ENCODE measurements around the gene UTP3.
"Not testable (repeated sequence)": the region's sequence is repeated elsewhere in the genome, so short reads cannot be mapped to it uniquely, and the experiment has no call there.

UTP3 gene

DNA sequence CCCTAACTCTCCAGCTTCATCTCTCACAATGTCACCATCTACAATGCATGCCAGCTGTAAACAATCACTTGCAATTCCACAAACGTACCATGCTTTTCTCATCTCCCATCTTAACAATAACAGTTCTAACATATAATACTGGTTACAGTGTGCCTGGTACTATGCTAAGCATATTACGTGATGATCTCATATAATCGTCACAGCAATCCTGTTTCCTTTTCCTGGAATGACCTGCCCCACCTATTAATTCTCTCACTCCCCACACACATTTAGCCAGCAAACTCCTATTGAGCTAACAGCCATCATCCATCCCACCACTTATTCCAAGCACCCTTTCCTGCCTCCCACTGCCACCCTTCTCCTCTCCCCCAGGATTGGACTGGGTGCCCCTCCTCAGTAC lies 29.9 kb upstream of the UTP3 start:
- TF ChIP-seq, protein P1, sequence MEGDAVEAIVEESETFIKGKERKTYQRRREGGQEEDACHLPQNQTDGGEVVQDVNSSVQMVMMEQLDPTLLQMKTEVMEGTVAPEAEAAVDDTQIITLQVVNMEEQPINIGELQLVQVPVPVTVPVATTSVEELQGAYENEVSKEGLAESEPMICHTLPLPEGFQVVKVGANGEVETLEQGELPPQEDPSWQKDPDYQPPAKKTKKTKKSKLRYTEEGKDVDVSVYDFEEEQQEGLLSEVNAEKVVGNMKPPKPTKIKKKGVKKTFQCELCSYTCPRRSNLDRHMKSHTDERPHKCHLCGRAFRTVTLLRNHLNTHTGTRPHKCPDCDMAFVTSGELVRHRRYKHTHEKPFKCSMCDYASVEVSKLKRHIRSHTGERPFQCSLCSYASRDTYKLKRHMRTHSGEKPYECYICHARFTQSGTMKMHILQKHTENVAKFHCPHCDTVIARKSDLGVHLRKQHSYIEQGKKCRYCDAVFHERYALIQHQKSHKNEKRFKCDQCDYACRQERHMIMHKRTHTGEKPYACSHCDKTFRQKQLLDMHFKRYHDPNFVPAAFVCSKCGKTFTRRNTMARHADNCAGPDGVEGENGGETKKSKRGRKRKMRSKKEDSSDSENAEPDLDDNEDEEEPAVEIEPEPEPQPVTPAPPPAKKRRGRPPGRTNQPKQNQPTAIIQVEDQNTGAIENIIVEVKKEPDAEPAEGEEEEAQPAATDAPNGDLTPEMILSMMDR (IDR thresholded peaks at IDR 0.05; ENCODE audit: borderline replicate concordance, control extremely low read depth, extremely low read depth, insufficient read depth, missing control alignments) = no peak
- in situ Hi-C loops (cut with MboI; ENCODE audit: low sequenced_read_pairs, unreplicated experiment) = loop anchor here (25.0 kb wide), 1 partner anchor 354 kb away; no protein-coding TSS in a partner anchor
- no peak for DNase-seq (ENCODE audit: low spot score)

DNA sequence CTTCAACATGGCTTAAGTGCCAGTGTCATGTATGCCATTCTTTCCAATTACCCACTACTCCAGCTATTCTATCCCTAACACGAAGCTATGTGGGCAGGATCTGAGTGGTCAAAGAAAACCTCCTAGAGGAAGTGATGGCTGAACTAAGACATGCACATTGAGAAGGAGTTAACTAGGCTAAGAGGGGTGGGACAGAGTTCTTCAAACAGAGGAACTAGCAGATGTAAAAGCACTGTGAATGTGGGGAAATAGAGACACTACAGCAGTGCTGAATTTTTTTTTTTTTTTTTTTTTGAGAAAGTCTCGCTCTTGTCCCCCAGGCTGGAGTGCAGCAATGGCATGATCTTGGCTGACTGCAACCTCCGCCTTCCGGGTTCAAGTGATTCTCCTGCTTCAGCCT lies 28.2 kb upstream of the UTP3 start:
- TF ChIP-seq, protein P1 (IDR thresholded peaks at IDR 0.05; ENCODE audit: borderline replicate concordance, control extremely low read depth, extremely low read depth, insufficient read depth, missing control alignments) = no peak
- in situ Hi-C loops (cut with MboI; ENCODE audit: low sequenced_read_pairs, unreplicated experiment) = loop anchor here (25.0 kb wide), 1 partner anchor 352 kb away; no protein-coding TSS in a partner anchor
- DNase-seq (ENCODE audit: low spot score) = no peak

DNA sequence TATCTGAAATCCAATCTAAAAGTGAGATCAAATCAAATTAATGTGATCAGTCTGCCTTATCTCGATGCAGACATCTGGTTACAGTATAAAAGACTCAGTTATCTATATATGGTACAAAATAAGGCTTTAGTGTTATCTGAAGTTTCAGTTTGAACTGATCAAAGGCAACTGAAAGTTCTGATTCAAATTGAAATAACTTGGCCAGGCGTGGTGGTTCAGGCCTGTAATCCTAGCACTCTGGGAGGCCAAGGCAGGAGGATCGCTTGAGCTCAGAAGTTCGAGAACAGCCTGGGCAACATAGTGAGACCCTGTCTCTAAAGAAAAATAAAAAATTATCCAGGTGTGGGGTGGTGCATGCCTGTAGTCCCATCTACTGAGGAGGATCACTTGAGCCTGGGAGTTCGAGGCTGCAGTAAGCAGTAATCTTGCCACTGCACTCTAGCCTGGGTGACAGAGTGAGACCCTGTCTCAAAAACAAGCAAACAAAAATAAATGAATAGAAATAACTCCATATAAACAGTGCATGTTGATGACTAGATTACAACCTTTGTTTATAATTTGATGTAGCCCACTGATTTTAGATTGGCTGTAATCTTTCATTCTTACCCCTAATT lies 26.9 kb upstream of the UTP3 start:
- in situ Hi-C loops (cut with MboI; ENCODE audit: low sequenced_read_pairs, unreplicated experiment) = loop anchor here (25.0 kb wide), 1 partner anchor 351 kb away; no protein-coding TSS in a partner anchor
- not testable (repeated sequence) for DNase-seq (ENCODE audit: low spot score)

DNA sequence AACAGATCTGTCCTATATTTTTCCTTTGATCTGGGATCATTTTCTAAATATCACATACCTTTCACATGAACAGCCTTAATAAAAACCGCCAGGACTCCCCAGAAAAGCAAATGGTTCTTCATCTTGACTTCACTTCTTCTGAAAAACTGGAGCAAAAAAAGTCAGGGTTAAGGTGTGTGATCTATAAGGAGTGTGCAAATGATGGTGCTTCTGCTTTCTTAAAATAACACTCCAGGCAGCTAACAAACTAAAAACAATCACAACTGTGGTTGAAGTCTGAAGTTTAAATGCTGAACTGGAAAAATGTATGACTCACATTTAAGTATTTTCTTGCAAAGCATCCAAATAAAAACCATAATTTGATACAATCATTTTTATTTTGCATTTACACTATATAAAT lies 22.0 kb upstream of the UTP3 start, which contains the start of gene JCHAIN:
JCHAIN (minus strand) TSS at position 140 of the 400 bp plus-strand sequence; CDS start at position 122, 18 bp downstream.
- TF ChIP-seq, protein P1 (IDR thresholded peaks at IDR 0.05; ENCODE audit: borderline replicate concordance, control extremely low read depth, extremely low read depth, insufficient read depth, missing control alignments) = no peak
- in situ Hi-C loops (cut with MboI; ENCODE audit: low sequenced_read_pairs, unreplicated experiment) = loop anchor here (25.0 kb wide), 1 partner anchor 346 kb away; no protein-coding TSS in a partner anchor
- no peak for DNase-seq (ENCODE audit: low spot score)

DNA sequence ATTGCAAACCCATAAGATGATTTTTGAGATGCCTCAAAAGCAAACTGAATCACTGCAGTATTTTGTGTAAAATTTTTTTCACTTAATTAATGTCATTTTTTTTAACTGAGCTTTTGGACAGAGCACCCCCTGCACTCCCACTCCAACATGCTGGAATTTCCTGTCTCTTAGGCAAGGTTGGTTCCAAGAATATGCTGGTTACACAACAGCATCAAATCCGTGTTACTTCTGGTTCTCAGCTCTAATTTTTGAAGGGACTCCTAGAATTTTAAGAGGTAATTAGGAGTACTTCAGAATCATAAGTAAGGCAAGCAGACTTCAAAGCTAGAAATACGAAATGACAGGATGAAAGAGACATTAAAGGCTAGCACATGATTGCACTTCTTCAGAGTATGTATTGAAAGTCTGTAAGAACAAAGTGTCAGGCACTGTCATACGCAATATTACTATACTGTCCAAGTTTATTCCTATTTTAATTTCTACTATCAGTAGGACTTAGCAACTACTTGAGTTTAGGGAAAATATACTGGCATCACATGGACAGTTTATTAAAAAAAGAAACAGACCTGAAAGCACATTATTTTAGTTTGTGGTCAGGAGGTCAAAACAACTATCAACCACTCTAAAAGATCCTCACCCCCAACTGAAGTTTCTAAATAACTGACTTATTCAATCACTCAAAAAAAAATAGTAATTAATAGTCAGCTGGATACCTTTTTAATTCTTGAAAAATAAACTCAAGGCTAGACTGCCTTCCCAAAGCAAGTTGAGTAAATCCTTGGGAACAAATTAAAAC lies 20.4 kb upstream of the UTP3 start:
- DNase-seq (ENCODE audit: low spot score) = no peak
- TF ChIP-seq, protein P1 (IDR thresholded peaks at IDR 0.05; ENCODE audit: borderline replicate concordance, control extremely low read depth, extremely low read depth, insufficient read depth, missing control alignments) = no peak
- in situ Hi-C loops (cut with MboI; ENCODE audit: low sequenced_read_pairs, unreplicated experiment) = loop anchor here (25.0 kb wide), 1 partner anchor 344 kb away; no protein-coding TSS in a partner anchor

DNA sequence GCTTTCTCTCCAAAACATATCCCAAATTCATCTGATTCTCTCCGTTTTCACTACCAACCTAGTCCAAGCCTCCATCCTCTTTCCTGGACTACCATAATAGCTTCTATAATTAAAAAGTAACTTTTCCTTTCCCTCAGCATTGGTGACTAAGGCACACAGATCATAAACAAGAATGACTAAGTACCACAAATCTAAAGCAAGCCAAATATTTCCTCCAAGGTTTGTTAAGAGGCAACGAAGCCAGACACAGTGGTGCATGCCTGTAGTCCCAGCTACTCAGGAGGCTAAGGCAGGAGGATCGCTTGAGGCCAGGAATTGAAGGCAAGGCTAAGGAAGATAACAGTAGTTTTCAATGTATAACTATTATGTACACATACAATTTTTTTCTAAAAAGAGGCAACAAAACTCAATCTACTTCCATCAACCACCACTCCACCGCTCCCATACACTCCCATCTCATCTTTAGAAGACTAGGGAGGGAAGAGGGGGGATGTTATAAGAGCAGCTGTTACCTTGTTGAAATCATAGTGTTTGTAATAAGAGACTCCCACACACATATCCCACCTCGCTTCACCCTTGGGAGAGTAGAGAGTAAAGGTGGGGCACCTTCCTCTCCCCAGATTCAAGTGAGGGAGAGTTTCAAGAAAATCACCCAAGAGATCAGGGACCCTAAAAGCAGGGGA lies 17.9 kb upstream of the UTP3 start:
- TF ChIP-seq, protein P1 (IDR thresholded peaks at IDR 0.05; ENCODE audit: borderline replicate concordance, control extremely low read depth, extremely low read depth, insufficient read depth, missing control alignments) = no peak
- in situ Hi-C loops (cut with MboI; ENCODE audit: low sequenced_read_pairs, unreplicated experiment) = loop anchor here (25.0 kb wide), 1 partner anchor 342 kb away; no protein-coding TSS in a partner anchor

More for the DNA sequence above, 17.9 kb upstream of the UTP3 start:
- DNase-seq (ENCODE audit: low spot score) = no peak
